Fibroblast of lung (primary cell): ENCODE results near the gene SRR. TPM values are rescaled to one million over a fixed set of nuclear protein-coding genes. Genes with fewer than 3 reads are reported as not detected.

Experiments used
- DNase-seq, 2 donors: peaks; one replicate each; pipeline versions ENCODE4 v3.0.0 to v3.0.0-alpha.2; 2010; ENCODE audit warnings: low read depth in 2 of 2
- H2AFZ ChIP-seq: 2 replicates; pipeline ENCODE4 v1.5.1; 2012; ENCODE audit warnings: low read length, control low read depth, inconsistent platforms
- H3K27ac ChIP-seq: 2 replicates; pipeline ENCODE4 v1.5.1; 2011; ENCODE audit warnings: low read length, control low read depth; ENCODE audit not compliant: insufficient read depth
- H3K27me3 ChIP-seq: 2 replicates; pipeline ENCODE4 v1.5.1; 2011; ENCODE audit warnings: mild to moderate bottlenecking, low read length; ENCODE audit not compliant: control insufficient read depth, insufficient read depth
- H3K36me3 ChIP-seq: 2 replicates; pipeline ENCODE4 v1.5.1; 2011; ENCODE audit warnings: low read length; ENCODE audit not compliant: control insufficient read depth, insufficient read depth
- H3K4me1 ChIP-seq: 2 replicates; pipeline ENCODE4 v1.5.1; 2011; ENCODE audit warnings: low read length; ENCODE audit not compliant: control insufficient read depth, insufficient read depth; ENCODE audit errors: extremely low read depth
- H3K4me2 ChIP-seq: 2 replicates; pipeline ENCODE4 v1.5.1; 2011; ENCODE audit warnings: low read length, control low read depth; ENCODE audit not compliant: insufficient read depth; ENCODE audit errors: extremely low read depth
- H3K4me3 ChIP-seq, 4 experiments: fragments of 200-600 bp in 1 of 4; sonication (generic) in 1 of 4; replicated peaks in 1 of 4; 2 replicates each; pipeline ENCODE4 v1.5.1; 2011 to 2016; ENCODE audit warnings: low read length in 4 of 4, low read depth in 3 of 4, mild to moderate bottlenecking in 3 of 4, control low read depth in 2 of 4, inconsistent platforms in 1 of 4, mixed read lengths in 1 of 4; ENCODE audit not compliant: insufficient read depth in 1 of 4; ENCODE audit errors: control extremely low read depth in 1 of 4
- H3K79me2 ChIP-seq: 2 replicates; pipeline ENCODE4 v1.5.1; 2012; ENCODE audit warnings: mild to moderate bottlenecking, low read length, inconsistent platforms; ENCODE audit not compliant: control insufficient read depth, insufficient read depth
- H3K9ac ChIP-seq: 2 replicates; pipeline ENCODE4 v1.5.1; 2011; ENCODE audit warnings: mild to moderate bottlenecking, low read length, control low read depth; ENCODE audit not compliant: insufficient read depth
- H3K9me3 ChIP-seq: 2 replicates; pipeline ENCODE4 v1.5.1; 2012; ENCODE audit warnings: low read depth, low read length; ENCODE audit not compliant: control insufficient read depth, insufficient read depth
- H4K20me1 ChIP-seq: 2 replicates; pipeline ENCODE4 v1.5.1; 2011; ENCODE audit warnings: low read length; ENCODE audit not compliant: control insufficient read depth, insufficient read depth; ENCODE audit errors: extremely low read depth
- CTCF ChIP-seq, 2 donors: IDR thresholded peaks in 1 of 2; conservative IDR thresholded peaks in 1 of 2; 1 replicate in 1 of 2; 2 replicates in 1 of 2; pipeline ENCODE4 v1.5.1; 2011 to 2012; ENCODE audit warnings: low read length in 2 of 2, control low read depth in 1 of 2, inconsistent platforms in 1 of 2, low read depth in 1 of 2, mild to moderate bottlenecking in 1 of 2
- EZH2 ChIP-seq: IDR thresholded peaks from 2 replicates; pipeline ENCODE4 v1.5.1; 2012; ENCODE audit warnings: low read length, control low read depth, mild to moderate bottlenecking; ENCODE audit errors: missing control alignments
- polyA plus RNA-seq, 2 donors: library from polyadenylated mRNA; depleted of rRNA in 1 of 2; stranded (reverse) in 1 of 2; unstranded in 1 of 2; fragments of >200 nt; gene quantifications; 2 replicates each; pipeline ENCODE4 v1.2.1, GENCODE V29; 2011 to 2012; ENCODE audit warnings: missing spikeins in 1 of 2
- total RNA-seq: library from RNA; depleted of rRNA; stranded (reverse); fragments of >200 nt; gene quantifications from 2 replicates; pipeline ENCODE4 v1.2.1, GENCODE V29; 2014

Gene SRR
- total and polyA plus RNA-seq, 2 donors (not counting 1 experiment from before 2014, with no cell fraction given): 15.0 to 22.3 TPM

DNA sequence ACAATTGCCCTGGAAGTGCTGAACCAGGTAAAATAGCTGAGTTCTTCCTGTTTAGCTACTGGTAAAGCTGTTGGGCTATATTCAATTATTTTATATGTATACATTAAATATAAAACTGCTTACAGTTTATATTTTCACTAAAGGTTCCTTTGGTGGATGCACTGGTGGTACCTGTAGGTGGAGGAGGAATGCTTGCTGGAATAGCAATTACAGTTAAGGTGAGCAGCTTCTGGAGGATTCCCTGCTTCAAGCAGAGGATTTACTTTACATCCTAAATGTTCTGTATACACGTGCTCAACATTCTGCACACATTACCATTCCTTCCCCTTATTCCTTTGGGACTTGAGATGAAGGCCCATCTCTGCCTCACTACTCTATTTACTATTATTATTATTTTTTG lies 17.6 kb downstream of the SRR start:
- Histone ChIP-seq H3K4me3 (no peak overlapping the region), H2AFZ (no peak overlapping the region), H3K36me3 (peaks cover 12% of the 10 kb centered on the region), H3K27me3 (no peaks in the 10 kb centered on the region), H3K9ac (no peak overlapping the region), H3K4me2 (no peak overlapping the region), H3K9me3 (no peaks in the 10 kb centered on the region), H3K79me2 (no peaks in the 10 kb centered on the region), H4K20me1 (no peaks in the 10 kb centered on the region), H3K4me1 (no peaks in the 10 kb centered on the region), H3K27ac (no peak overlapping the region)
- no peak for DNase-seq
- no peak for TF ChIP-seq CTCF (conservative IDR thresholded peaks at IDR 0.05 in 1 of 2, IDR thresholded peaks at IDR 0.05 in 1 of 2; ENCODE audit: low read depth in 1 of 2, low read length in 2 of 2)
- TF ChIP-seq EZH2: no peak

GRCh38 chr17:2323629-2324314 lies 20.0 kb downstream of the SRR start:
- TF ChIP-seq CTCF (conservative IDR thresholded peaks at IDR 0.05 in 1 of 2, IDR thresholded peaks at IDR 0.05 in 1 of 2; ENCODE audit: low read depth in 1 of 2, low read length in 2 of 2): no peak
- no peak for TF ChIP-seq EZH2
- no peak overlapping the region for H3K4me3 ChIP-seq
- no peak overlapping the region for H3K4me2 ChIP-seq
- no peaks in the 10 kb centered on the region for H4K20me1 ChIP-seq
- DNase-seq: no peak
- H3K27ac ChIP-seq: no peak overlapping the region
- H3K4me1 ChIP-seq: no peaks in the 10 kb centered on the region
- no peaks in the 10 kb centered on the region for H3K79me2 ChIP-seq
- no peaks in the 10 kb centered on the region for H3K27me3 ChIP-seq
- no peak overlapping the region for H2AFZ ChIP-seq
- H3K36me3 ChIP-seq: peaks cover 17% of the 10 kb centered on the region
- no peak overlapping the region for H3K9ac ChIP-seq
- H3K9me3 ChIP-seq: no peaks in the 10 kb centered on the region

GRCh38 chr17:2331303-2331702 lies 27.6 kb downstream of the SRR start:
- Histone ChIP-seq H3K79me2 (peaks cover 27% of the 10 kb centered on the region), H3K36me3 (peaks cover 27% of the 10 kb centered on the region)

More at GRCh38 chr17:2331303-2331702, 27.6 kb downstream of the SRR start:
- TF ChIP-seq CTCF (conservative IDR thresholded peaks at IDR 0.05 in 1 of 2, IDR thresholded peaks at IDR 0.05 in 1 of 2; ENCODE audit: low read depth in 1 of 2, low read length in 2 of 2) (no peak), EZH2 (no peak)
- Histone ChIP-seq H3K4me2 (no peak overlapping the region), H4K20me1 (no peaks in the 10 kb centered on the region), H3K9ac (no peak overlapping the region), H2AFZ (no peak overlapping the region), H3K27me3 (no peaks in the 10 kb centered on the region), H3K4me3 (no peak overlapping the region), H3K4me1 (peaks cover 4% of the 10 kb centered on the region), H3K27ac (no peak overlapping the region), H3K9me3 (no peaks in the 10 kb centered on the region)
- no peak for DNase-seq
